Measurements from ENCODE around the gene SVIL.
"Not testable (repeated sequence)": the region's sequence is repeated elsewhere in the genome, so short reads cannot be mapped to it uniquely, and the experiment has no call there.

Gene SVIL

GRCh38 chr10:29539412-29539811 is 95.4 kb downstream of the SVIL start:
- DNase-seq (ENCODE audit: low spot score) = no peak

GRCh38 chr10:29537799-29538198 is 97.0 kb downstream of the SVIL start:
- no peak for DNase-seq (ENCODE audit: low spot score)

GRCh38 chr10:29536691-29537090 is 98.1 kb downstream of the SVIL start:
- DNase-seq (ENCODE audit: low spot score) = not testable (repeated sequence)

GRCh38 chr10:29535778-29536453 is 98.9 kb downstream of the SVIL start:
- DNase-seq (ENCODE audit: low spot score) = no peak

- DNase-seq (ENCODE audit: low spot score) = no peak
Measured at GRCh38 chr10:29535012-29535777, 99.6 kb downstream of the SVIL start.

- DNase-seq (ENCODE audit: low spot score) = no peak
Measured at GRCh38 chr10:29534590-29534989, 100.2 kb downstream of the SVIL start.

- DNase-seq (ENCODE audit: low spot score) = no peak
Measured at GRCh38 chr10:29533696-29534285, 101.0 kb downstream of the SVIL start.

GRCh38 chr10:29533046-29533445 is 101.7 kb downstream of the SVIL start:
- no peak for DNase-seq (ENCODE audit: low spot score)

GRCh38 chr10:29532256-29532878 is 102.4 kb downstream of the SVIL start:
- DNase-seq (ENCODE audit: low spot score) = no peak

- no peak for DNase-seq (ENCODE audit: low spot score)
Measured at GRCh38 chr10:29530112-29530976, 104.4 kb downstream of the SVIL start.

GRCh38 chr10:29529146-29529545 is 105.6 kb downstream of the SVIL start:
- no peak for DNase-seq (ENCODE audit: low spot score)

GRCh38 chr10:29525762-29526161 is 109.0 kb downstream of the SVIL start:
- no peak for DNase-seq (ENCODE audit: low spot score)

GRCh38 chr10:29524720-29525119 is 110.1 kb downstream of the SVIL start:
- DNase-seq (ENCODE audit: low spot score) = no peak

GRCh38 chr10:29524294-29524693 is 110.5 kb downstream of the SVIL start:
- no peak for DNase-seq (ENCODE audit: low spot score)

- DNase-seq (ENCODE audit: low spot score) = no peak
Measured at GRCh38 chr10:29522918-29523317, 111.9 kb downstream of the SVIL start.

GRCh38 chr10:29522061-29522855 is 112.5 kb downstream of the SVIL start:
- no peak for DNase-seq (ENCODE audit: low spot score)

GRCh38 chr10:29519659-29520058 is 115.1 kb downstream of the SVIL start:
- DNase-seq (ENCODE audit: low spot score) = no peak

GRCh38 chr10:29517352-29517923 is 117.3 kb downstream of the SVIL start:
- DNase-seq (ENCODE audit: low spot score) = no peak

- DNase-seq (ENCODE audit: low spot score) = not testable (repeated sequence)
Measured at GRCh38 chr10:29516309-29516932, 118.3 kb downstream of the SVIL start.

- not testable (repeated sequence) for DNase-seq (ENCODE audit: low spot score)
Measured at GRCh38 chr10:29515879-29516278, 118.9 kb downstream of the SVIL start.
